A673 (cell line): ENCODE results near the gene GNL3L. TPM values are rescaled to one million over a fixed set of nuclear protein-coding genes. Genes with fewer than 3 reads are reported as not detected.
"Not testable (repeated sequence)": the region's sequence is repeated elsewhere in the genome, so short reads cannot be mapped to it uniquely, and the experiment has no call there.

Source experiments
- BruUV-seq: library from RNA; stranded (reverse); fragments of 400-500 nt; replicated peaks from 2 replicates; lab custom pipeline; 2021; lab: Mats Ljungman, UMichigan
- CTCF ChIA-PET: fragments of 300-600 bp; sonication (Branson Sonifier 250); formaldehyde crosslinking; loops from one replicate; lab custom pipeline; 2022; ENCODE audit warnings: antibody characterized with exemption; lab: Charles Lee
- POLR2A ChIA-PET: fragments of 300-600 bp; sonication (Branson Sonifier 250); formaldehyde crosslinking; loops from one replicate; lab custom pipeline; 2022; ENCODE audit warnings: antibody characterized with exemption; ENCODE audit not compliant: low non-redundant PET; lab: Charles Lee
- DNase-seq: peaks from one replicate; pipeline ENCODE4 v3.0.0-alpha.2; 2015; ENCODE audit warnings: low spot score
- H3K27ac ChIP-seq: fragments of 200-600 bp; sonication (generic); 2 replicates; pipeline ENCODE4 v1.5.1; 2016; ENCODE audit warnings: mixed run types, low read depth, mild to moderate bottlenecking, mixed read lengths, antibody characterized with exemption, low read length; ENCODE audit not compliant: poor library complexity, severe bottlenecking
- H3K27me3 ChIP-seq: fragments of 200-600 bp; sonication (generic); replicated peaks from 2 replicates; pipeline ENCODE4 v1.6.1; 2017; ENCODE audit warnings: mixed run types, low read depth, mild to moderate bottlenecking, mixed read lengths, antibody characterized with exemption, low read length; ENCODE audit not compliant: insufficient read depth, poor library complexity
- H3K36me3 ChIP-seq: fragments of 200-600 bp; sonication (generic); 2 replicates; pipeline ENCODE4 v1.6.1; 2016; ENCODE audit warnings: mixed run types, mild to moderate bottlenecking, mixed read lengths, antibody characterized with exemption, low read length; ENCODE audit not compliant: insufficient read depth, poor library complexity, severe bottlenecking
- H3K4me1 ChIP-seq: fragments of 200-600 bp; sonication (generic); 2 replicates; pipeline ENCODE4 v1.6.1; 2017; ENCODE audit warnings: mixed run types, mild to moderate bottlenecking, mixed read lengths, antibody characterized with exemption, low read length; ENCODE audit not compliant: insufficient read depth, poor library complexity, severe bottlenecking
- H3K4me3 ChIP-seq: fragments of 200-600 bp; sonication (generic); 2 replicates; pipeline ENCODE4 v1.5.1; 2016; ENCODE audit warnings: low read depth, mixed run types, mild to moderate bottlenecking, mixed read lengths, low read length; ENCODE audit not compliant: poor library complexity, severe bottlenecking
- H3K9me3 ChIP-seq: fragments of 200-600 bp; sonication (generic); 2 replicates; pipeline ENCODE4 v1.6.1; 2016; ENCODE audit warnings: mixed run types, low read depth, mild to moderate bottlenecking, mixed read lengths, antibody characterized with exemption, low read length; ENCODE audit not compliant: poor library complexity, severe bottlenecking
- EZH2 ChIP-seq: fragments of 200-600 bp; sonication (generic); IDR thresholded peaks from 2 replicates; pipeline ENCODE4 v1.6.1; 2017; ENCODE audit warnings: borderline replicate concordance, low read depth, mild to moderate bottlenecking, mixed read lengths, antibody characterized with exemption, low read length; ENCODE audit not compliant: poor library complexity, severe bottlenecking
- intact Hi-C: fragments of 100-400 bp; cut with micrococcal nuclease; formaldehyde crosslinking; loops from one replicate; pipeline ENCODE4 v1.10.0; 2022; ENCODE audit not compliant: unreplicated experiment
- total RNA-seq: library from RNA; stranded (reverse); gene quantifications from 2 replicates; pipeline ENCODE4 v1.2.3, GENCODE V29; 2021
- TF ChIP-seq, protein P1 (sequence below): fragments of 300-800, 200-600 bp; sonication (generic); conservative IDR thresholded peaks from 2 replicates; pipeline ENCODE4 v1.5.1; 2017; ENCODE audit warnings: low read depth, mild to moderate bottlenecking, antibody characterized with exemption, low read length, moderate library complexity, mixed read lengths

Gene GNL3L
- total RNA-seq, 1 experiment from 2014 or later, result 89.3 TPM

DNA sequence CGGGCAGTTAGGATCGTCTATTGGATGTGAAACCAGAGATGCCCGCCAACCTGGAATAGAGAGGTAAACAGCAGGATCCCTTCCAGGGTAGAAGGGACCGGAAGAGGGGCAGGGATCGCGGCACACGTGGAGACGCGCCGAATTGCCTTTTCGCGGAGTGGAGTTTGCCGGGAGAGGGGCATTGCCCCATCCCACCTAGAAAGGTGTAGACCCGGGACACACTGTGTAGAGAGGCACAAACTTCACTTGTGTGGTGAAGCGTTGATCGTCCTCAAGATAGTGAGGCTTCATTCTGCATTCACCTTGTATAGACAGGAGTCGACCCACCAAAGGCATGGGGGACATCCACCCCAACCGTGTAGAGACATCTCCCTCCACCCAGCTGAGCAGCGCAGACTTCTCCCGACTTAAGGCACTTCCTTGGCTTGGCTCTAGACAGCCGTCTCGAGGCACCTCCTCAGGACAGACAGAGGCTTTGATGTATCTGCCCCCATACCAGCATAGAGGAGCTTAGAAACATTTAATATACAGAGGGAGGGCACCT is 410 bp downstream of the GNL3L start:
- intact Hi-C loops, result loop anchor here (2.0 kb wide), 1 partner anchor 36 kb away; no protein-coding TSS in a partner anchor
- H3K27ac ChIP-seq, result peak overlapping the region; percentile 80
- BruUV-seq, result TSS peak; percentile 70
- peaks cover 3% of the 10 kb centered on the region for H3K4me1 ChIP-seq
- peaks cover 9% of the 10 kb centered on the region for H3K9me3 ChIP-seq
- DNase-seq, result no peak
- peaks cover 11% of the 10 kb centered on the region for H3K36me3 ChIP-seq
- CTCF ChIA-PET, result no interaction called here
- TF ChIP-seq, protein P1, sequence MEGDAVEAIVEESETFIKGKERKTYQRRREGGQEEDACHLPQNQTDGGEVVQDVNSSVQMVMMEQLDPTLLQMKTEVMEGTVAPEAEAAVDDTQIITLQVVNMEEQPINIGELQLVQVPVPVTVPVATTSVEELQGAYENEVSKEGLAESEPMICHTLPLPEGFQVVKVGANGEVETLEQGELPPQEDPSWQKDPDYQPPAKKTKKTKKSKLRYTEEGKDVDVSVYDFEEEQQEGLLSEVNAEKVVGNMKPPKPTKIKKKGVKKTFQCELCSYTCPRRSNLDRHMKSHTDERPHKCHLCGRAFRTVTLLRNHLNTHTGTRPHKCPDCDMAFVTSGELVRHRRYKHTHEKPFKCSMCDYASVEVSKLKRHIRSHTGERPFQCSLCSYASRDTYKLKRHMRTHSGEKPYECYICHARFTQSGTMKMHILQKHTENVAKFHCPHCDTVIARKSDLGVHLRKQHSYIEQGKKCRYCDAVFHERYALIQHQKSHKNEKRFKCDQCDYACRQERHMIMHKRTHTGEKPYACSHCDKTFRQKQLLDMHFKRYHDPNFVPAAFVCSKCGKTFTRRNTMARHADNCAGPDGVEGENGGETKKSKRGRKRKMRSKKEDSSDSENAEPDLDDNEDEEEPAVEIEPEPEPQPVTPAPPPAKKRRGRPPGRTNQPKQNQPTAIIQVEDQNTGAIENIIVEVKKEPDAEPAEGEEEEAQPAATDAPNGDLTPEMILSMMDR, result no peak
- no peak for TF ChIP-seq EZH2
- H3K27me3 ChIP-seq, result no peaks in the 10 kb centered on the region
- peak overlapping the region; percentile 73 for H3K4me3 ChIP-seq
- POLR2A ChIA-PET, result interaction anchor here (0.7 kb wide), 1 partner anchor 57 kb away, joined by 3 read pairs; no protein-coding TSS in a partner anchor

DNA sequence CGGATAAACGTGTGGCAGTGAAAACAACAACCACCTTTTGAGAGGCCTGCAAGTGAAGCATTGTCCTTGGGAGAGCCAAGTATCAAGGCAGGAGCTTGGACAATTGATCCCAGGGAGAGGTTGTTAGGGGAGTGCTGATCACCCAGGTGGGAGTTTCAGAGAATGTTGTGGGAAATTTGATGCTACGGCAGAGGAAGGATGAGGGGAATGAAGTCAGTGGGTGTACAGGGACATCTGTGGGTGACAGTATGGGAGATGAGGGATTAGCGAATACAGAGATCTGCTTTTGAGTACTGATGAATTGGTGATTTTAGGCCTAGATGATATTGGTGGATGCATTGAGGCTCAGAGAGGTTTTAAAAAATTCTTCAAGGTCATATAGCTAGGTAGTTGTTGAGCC is 4.3 kb downstream of the GNL3L start:
- no peaks in the 10 kb centered on the region for H3K27me3 ChIP-seq
- TF ChIP-seq, protein P1, result no peak
- TF ChIP-seq EZH2, result no peak
- no peak overlapping the region for H3K27ac ChIP-seq
- POLR2A ChIA-PET, result no interaction called here
- H3K4me1 ChIP-seq, result peaks cover 3% of the 10 kb centered on the region
- no TSS peak for BruUV-seq
- no peak for DNase-seq
- H3K9me3 ChIP-seq, result peaks cover 3% of the 10 kb centered on the region
- intact Hi-C loops, result no loop called here
- H3K4me3 ChIP-seq, result no peak overlapping the region
- H3K36me3 ChIP-seq, result peaks cover 26% of the 10 kb centered on the region
- CTCF ChIA-PET, result no interaction called here

DNA sequence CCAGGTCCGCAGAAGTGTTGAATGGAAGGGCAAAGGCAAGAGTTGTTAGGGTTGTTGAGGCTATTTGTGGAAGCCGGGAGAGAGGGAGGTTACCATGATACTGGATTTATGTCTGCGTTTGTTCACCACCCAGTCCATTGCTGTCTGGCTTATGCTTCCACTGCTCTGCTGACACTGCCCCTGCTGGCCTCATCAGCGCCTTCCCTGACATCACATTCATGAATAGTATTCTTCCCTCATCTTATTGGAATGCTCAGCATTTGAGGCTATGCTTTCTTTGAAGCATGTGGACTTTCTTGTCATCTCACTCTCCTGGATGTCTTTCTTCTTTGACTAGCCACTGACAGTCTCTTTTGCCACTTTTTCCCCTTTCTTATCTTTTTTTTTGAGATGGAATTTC is 10.3 kb downstream of the GNL3L start:
- H3K27me3 ChIP-seq, result no peaks in the 10 kb centered on the region
- TF ChIP-seq EZH2, result no peak
- TF ChIP-seq, protein P1, result no peak
- DNase-seq, result peak; percentile 6
- CTCF ChIA-PET, result no interaction called here
- H3K4me1 ChIP-seq, result no peaks in the 10 kb centered on the region
- intact Hi-C loops, result no loop called here
- peaks cover 45% of the 10 kb centered on the region for H3K36me3 ChIP-seq
- POLR2A ChIA-PET, result no interaction called here
- H3K4me3 ChIP-seq, result no peak overlapping the region
- H3K27ac ChIP-seq, result no peak overlapping the region
- no peaks in the 10 kb centered on the region for H3K9me3 ChIP-seq
- BruUV-seq, result no TSS peak

DNA sequence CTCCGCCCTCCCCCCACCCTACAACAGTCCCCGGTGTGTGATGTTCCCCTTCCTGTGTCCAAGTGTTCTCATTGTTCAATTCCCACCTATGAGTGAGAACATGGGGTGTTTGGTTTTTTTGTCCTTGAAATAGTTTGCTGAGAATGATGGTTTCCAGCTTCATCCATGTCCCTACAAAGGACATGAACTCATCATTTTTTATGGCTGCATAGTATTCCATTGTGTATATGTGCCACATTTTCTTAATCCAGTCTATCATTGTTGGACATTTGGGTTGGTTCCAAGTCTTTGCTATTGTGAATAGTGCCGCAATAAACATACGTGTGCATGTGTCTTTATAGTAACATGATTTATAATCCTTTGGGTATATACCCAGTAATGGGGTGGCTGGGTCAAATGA is 12.2 kb downstream of the GNL3L start:
- POLR2A ChIA-PET, intact Hi-C loops, CTCF ChIA-PET, H3K27me3 ChIP-seq, BruUV-seq, H3K27ac ChIP-seq, H3K4me1 ChIP-seq, H3K9me3 ChIP-seq, H3K4me3 ChIP-seq, DNase-seq: not testable (repeated sequence)
- peaks cover 51% of the 10 kb centered on the region for H3K36me3 ChIP-seq
